Stimulated activated CD4-positive, alpha-beta T cell treated with anti-CD3 and anti-CD28 coated beads, Interleukin-12 subunit alpha, Interleukin-12 subunit beta, amount 100 ng/mL, for 4 hours (primary cell): ENCODE measurements around the gene MMP24.

Experiments used
- DNase-seq: peaks from one replicate; pipeline ENCODE4 v3.0.0-alpha.2; 2020

Gene MMP24

DNA sequence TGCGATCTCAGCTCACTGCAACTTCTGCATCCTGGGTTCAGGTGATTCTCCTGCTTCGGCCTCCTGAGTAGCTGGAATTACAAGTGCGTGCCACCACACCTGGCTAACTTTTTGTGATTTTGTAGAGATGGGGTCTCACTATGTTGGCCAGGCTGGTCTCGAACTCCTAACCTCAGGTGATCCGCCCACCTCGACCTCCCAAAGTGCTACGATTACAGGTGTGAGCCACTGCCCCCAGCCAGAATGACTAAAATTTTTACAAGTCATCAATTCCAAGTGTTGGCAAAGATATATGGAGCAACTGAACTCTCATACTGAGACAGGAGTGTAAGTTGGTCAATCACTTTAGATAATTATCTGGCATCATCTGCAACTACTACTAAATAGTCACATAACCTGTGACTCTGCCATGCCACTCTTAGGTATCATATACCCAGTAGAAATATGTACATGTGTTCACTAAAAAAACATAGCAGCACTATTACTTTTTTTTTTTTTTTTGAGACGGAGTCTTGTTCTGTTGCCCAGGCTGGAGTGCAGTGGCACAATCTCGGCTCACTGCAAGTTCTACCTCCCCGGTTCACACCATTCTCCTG, 55.1 kb downstream of the MMP24 start:
- no peak for DNase-seq

DNA sequence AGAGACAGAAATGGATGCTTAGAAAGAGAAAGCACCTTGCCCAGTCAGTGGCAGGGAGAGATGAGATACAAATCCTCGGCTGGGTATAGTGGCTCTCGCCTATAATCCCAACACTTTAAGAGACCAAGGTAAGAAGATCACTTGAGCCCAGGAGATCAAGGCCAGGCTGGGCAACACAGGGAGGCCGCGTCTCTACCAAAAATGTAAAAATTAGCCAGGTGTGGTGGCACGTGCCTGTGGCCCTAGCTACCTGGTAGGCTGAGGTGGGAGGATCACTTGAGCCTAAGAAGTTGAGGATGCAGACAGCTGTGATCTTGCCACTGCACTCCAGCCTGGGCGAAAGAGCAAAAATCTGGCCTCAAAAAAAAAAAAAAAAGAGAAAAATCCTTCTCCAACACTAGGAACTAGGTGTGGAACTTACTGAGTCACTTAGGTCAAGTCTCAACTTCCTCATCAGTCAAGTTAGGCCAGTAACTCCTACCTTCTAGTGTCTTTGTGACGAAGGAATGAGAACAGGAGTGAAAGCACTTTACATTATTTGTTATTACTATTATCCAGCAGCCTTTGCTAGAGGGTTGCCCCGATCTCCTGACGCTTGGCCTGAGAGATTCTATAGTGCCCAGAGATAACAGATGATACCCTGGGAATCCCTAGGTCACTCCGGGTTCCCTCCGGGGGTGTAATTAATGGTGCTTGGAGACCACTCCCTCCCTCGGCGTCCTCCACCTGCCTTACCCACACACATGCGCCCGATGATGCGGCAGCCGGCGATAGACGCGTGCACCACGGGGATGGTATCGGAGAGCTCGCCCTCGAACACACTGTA, 57.2 kb downstream of the MMP24 start:
- DNase-seq: peak; percentile 24

DNA sequence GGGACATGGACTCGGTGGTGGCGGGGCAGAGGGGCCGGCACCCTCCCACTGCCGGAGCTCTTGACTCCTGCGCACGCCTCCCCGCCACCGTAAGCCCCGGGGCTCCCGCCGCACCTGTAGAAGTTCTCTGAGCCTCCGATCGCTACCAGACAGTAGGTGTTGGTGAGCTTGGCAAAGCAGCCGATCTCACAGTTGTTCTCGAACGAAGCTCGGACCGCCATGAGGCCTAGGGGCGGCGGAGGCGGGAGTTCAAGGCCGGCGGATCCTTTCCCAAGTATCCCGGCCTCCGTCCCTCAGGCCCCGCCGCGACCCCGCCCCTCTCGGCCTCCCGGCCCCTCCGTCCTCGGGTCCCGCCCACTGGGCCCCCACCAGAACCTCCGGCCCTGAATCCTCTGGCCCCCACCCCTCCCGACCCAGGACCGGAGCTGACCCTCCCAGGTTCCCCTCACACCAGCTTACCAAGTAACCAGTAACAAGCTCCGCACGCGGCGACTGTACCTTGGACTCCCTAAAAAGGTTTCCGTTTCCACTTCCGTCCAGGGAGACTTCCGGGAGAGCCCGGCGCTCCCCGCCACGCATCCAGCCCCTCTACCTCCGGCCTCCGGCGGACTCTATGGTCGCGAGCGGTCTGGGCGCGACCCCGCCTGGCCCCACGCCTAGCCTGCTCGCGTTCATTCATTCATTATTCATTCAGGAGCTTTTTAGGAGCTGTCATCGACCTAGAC, 57.9 kb downstream of the MMP24 start, which contains the start of gene EIF6:
Gene EIF6, minus strand, starts transcription at position 506 of the 725 bp plus-strand sequence. Its CDS starts 285 bp downstream, at position 221.
- peak; percentile 73 for DNase-seq

DNA sequence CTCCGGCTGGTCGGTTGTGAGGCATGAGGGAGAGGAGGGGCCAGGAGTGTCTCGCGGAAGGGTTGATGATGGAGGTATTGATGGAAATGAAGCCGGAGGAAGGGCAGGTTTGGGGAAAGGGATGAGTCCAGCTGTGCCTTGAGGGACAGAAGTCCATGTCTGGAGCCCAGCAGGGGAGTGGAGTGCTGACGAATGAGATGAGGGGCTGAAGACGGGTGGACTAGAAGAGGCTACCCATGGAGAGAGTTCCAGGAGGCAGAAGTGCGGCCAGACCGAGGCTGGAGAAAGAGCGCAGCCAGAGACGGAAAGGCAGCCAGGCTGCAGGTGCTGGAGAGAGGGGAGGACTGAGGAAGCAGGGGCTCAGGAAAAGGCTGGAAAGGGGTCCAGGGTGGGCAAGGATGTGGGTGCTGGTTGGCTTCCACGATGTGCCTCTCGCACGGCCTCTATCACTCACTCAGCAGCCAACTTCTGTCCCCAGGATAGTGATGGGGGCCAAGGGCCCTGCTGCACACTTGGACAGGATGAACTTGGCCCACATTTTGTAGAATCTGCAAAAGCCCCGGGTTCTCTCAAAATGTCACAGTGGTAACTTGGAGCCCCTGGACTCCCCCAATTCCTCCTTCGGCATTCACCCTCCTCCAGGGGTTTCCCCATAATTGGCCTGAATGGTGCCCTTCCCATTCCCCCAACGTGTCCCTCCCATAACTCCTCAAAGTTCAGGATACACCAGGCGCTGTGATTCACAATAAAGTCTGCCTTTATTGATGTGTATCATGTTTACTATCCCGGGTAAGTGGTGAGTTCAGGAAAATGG, 58.7 kb downstream of the MMP24 start:
- no peak for DNase-seq

DNA sequence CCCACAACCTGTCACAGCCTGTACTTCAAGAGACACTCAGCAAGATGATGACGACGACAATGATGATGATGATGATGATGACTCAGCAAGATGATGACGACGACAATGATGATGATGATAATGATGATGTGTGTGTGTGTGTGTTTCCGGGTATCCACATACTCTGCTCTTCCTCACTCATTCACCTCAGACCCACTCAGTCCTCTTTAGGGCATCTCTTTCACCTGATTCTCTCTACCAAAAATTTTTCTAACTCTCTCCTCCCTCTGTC, 59.3 kb downstream of the MMP24 start:
- no peak for DNase-seq

DNA sequence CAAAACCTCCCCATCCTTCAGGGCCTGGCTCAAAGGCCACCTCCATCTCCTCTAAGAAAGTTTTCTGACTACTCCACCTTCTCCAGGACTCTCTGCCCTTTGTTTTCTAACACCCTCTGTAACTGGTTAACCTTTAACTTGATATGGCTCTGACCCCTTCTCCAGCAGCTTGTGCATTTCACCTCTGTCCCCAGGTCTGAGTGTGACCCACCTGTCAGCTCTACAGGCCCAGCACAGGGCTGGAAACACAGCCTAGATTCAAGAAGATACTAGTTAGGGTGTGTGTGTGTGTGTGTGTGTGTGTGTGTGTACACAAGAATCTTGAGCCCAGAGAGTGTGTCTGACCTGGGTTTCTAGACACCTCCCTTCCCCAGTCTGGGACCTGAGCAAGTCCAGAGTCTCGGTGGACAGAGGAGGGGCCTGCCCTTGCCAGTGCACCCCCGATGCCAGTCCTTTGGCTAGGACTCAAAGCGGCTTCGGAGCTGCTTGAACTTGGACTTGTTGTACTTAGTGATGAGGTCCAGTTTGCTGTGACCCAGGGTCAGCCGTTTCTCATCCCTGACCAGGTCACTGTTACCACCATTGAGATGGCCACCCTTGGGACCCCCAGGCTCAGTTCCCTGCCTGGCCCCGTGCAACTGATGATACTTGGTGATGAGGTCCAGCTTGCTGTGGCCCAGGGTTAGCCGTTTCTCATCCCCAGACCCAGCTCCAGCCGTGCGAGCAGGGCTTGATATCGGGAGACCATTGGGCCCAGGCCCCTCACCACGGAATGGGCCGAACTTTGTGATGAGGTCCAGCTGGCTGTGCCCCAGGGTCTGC, 59.8 kb downstream of the MMP24 start:
- no peak for DNase-seq

DNA sequence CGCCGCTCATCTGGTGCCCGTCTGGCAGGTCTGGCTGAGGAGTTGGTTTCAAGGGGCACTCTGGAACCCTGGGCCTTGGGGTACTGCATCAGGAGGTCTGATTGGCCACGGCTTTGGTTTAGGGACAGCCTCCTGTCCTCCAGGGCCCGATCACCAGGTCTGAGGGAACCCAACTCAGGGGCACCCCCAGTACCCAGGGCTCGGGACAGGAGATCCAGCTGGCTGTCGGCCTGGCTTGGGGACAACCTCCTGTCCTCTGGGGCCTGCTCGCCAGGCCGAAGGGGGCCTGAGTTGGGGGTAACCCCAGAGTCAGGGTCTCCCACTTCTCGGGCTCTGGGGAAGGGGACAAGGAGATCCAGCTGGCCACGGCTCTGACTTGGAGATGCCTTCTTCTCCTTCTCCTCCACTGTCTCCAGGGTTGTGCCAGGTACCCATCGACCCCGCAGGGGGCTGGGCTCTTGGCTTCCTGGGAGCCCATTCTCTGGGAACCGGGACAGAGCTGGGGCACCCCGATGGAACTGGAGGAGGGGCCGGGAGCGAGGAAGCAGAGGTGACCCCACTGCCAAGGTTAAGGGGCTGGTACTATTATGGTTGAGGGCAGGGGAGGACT, 60.5 kb downstream of the MMP24 start:
- no peak for DNase-seq

DNA sequence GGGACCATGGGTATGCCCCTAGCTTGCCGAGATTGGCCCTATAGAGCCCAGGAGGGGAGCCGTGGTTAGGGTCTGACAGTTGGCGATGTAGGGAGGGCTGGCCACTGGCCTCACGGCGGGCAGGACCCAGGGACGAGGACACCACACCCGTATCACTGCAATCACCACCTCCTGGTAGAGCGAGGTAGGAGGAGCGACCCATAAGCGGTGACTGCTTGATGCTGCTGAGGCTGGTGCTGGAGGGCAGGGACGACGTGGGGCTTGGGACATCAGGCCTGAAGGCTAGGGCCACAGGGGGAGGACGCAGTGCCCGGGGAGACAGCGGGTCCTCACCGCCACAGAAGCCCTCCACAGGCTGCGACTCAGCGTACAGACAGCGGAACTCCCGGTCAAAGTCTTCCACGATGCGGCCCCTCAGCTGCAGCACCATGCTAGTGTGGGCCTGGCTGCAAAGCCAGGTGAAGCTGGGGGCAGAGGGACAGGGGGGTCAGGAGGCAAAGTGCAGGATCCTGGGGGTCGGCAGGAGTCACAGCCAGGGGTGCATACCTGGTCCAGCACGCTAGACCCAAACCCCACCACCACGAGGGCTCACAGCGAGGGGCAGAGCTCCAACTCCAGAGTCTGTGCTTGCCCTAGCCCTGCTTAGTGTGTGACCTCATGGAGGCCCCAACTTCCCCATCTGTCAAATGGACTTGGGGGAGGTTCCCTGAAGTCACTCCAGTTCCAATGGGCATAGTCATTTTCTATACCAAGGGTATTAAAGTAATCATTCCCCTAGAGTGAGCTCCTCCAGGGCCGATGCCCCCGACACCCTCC, 61.2 kb downstream of the MMP24 start:
- no peak for DNase-seq

DNA sequence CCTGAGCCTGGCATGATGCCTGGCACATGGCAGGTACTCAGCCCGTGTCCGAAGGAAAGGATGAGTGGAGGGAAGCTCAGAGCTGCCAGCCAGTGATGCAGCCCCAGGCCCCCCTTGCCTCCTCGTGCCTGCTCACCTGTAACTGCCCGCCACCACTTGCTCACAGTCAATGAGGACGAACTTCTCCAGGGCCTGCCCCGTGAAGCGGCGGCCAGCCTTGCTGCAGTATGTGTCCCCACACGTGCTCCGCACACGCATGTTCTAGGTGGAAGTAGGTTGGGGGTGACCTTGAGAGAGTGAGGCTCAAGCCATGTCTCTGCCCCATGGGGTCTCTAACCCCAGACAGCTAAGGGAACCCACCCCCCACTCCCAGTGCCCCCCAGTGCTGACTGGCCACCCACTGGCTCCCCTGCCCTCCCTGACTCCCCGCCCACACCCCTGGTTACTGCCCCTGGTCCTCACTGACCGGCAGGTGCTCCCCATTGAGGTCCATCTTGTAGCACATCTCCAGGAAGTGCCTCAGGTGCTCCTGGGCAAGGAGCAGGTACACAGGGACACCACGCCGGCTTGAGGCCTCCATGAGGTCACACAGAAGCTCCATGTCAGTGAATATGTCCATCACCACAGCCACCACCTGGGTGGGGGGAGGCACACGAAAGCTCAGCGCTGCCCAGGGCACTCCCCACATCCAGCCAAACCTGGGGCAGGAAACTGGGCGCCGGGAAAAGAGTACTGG, 62.0 kb downstream of the MMP24 start:
- DNase-seq: no peak

DNA sequence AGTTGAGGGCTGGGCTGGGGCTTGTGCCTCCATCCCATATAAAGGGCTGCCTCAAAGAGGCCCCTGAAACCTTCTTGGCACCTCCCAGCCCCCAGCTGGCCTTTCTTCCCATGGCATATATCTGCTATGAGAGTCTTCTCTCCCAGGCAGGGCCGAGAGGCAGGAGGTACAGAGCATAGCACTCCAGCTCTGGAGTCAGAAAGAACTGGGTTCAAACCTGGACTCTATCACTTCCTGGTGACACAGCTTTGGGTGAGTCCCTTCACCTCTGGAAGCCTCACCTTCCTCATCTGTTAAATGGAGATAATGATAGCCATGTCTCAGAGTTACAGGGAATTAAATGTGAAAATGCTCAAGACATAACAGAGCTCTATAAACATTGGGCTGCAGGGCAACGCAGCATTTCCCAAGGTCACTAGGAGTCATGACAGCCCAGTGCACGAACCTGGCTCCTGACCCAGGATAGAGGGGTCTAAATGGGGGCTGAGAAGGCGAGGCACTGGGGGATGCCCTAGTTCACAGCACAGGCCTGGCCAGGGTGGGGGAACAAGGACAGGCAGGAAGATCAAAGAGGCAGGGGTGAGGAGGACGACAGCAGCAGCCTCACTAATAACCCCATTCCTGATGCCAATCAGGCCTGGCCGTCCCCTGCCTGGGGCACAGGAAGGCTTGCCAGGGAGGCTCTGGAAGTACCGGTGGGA, 63.8 kb downstream of the MMP24 start:
- DNase-seq: no peak

DNA sequence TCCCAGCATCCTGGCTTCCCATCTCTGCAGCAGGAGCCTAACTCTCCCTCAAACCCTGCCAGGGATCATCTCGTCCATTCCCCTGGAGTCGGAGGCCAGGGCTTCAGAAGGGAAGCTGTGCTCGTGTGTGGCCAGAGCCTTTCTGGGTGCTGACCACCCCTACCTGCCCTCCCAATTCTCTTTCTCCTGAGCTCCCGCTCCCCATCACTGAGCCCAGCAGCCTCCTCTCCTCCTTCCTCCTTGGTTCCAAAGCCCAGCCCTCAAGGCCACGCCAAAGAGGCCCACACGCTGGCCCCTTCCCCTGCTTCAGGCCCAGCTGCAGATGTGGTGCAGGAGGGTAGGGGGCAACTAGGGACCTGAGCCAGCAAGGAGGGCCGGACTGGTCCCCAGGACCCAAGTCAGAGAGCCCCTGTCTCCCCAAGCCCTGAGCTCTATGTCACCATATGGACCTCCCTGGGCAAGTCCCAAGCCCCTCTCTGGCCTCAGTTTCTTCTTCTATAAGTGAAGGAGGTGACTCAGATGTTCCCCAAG, 64.5 kb downstream of the MMP24 start:
- no peak for DNase-seq

DNA sequence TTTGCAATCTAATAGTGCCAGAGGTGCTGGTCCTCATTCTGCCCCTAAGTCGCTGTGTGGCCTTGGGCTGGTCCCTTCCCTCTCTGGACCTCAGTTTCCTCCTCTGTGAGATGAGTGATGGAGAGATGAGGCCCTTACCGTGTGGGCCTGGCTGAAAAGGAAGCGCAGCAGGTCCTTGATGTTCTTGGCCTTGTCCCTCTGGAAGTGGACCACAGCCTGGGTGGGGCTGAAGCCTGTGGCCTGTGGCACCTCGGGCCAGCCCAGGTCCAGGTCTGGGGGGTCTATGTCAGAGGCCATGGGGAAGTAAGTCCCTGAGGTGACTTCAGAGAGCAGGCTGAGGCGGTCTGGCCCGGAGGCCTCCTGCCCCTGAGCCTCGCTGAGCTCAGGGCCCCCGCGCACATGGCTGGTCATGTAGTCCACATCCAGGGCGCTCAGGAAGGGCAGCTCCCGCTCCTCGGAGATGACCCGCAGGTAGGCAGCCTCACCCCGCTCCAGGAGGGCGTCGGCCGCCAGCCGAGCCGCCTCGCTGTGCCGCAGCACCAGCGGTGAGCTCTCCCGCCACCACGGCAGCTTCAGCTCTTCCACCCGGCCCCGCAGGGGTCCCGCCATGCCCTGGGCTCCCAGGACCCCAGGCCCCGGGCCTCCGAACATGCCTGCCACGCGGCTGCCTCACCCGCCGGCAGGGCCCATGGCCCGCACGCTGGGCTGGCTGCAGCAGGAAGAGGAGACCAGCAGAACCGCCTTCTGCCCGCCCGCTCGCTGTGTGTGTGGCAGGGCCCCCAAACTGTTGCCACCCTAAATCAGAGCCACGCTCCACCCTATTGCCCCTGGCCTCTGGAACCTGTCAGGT, 65.4 kb downstream of the MMP24 start, which contains the start of gene FAM83C:
Gene FAM83C, minus strand, starts transcription at position 772 of the 850 bp plus-strand sequence. Its CDS starts 121 bp downstream, at position 651.
- DNase-seq: no peak

DNA sequence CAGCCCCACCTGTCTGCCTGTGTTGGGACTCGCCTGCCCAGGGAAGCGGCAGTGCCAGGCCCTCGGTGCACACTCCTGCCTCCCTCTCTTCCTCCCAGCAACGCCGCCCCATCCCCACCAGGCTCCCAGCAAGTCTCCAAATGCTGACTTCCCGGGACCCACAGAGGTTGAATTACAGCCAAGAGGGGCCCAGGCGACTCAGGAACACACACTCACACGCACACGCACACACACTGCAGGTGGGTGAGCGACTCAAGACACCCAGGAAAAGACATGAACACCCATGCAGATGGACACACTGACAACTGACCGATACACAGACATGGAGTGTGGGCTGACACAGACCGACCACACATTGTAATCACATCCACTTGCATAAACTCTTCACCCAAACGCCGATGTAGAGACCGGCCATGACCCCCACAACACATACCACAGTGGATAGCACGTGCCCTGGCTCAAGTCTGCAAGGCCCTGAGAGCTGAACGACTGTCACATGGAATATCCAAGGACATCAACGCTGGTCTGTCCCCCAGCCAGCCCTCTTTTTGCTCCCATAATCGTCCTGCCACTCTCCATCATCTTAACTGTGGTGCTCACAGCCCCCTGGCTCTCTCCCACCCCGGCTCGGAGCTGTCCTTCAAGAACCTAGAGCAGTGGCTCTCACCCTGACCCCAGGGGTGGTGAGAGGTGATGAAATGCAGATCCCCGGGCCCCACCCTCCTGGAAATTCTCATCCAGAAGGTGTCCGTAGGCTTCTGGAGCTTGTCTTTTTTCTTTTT, 66.2 kb downstream of the MMP24 start:
- no peak for DNase-seq

DNA sequence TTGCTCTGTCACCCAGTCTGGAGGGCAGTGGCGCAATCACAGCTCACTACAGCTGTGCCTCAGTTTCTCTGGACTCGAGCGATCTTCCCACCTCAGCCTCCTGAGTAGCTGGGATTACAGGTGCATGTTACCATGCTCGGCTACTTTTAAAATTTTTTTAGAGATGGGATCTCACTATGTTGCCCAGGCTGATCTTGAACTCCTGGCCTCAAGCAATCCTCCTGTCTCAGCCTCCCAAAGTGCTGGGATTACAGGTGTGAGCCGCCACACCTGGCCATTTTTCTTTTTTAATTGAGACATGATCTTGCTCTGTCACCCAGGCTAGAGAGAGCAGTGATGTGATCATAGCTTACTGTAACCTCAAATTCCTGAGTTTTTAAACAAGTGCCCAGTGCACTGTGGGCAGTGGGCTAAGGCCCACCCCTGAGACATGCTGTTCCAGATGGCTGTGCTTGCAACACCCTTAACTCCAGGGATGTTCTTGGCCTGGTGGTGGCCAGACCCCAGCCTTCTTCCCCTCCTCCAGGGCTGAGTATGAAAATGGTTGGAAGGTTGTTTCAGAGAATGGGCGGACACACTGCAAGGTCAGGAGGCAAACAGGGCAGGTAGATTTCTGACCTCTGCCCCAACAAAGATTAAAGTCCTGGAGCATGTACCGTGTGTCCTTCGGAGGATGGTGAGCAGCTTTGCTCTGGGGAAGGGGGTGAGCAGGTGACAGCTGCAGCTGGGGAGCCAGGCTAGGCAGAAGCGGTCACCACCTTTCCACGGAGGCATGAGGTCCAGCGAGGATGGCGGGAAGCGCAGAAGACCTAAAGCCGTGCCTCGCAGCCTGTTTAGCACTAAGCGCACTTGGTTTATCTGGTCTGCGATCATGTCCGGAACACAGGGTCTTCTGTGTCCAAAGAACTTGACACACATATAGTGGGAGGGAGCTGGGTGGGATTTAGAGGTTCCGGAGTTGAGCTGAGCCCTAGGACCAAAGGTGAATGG, 67.1 kb downstream of the MMP24 start:
- DNase-seq: no peak

DNA sequence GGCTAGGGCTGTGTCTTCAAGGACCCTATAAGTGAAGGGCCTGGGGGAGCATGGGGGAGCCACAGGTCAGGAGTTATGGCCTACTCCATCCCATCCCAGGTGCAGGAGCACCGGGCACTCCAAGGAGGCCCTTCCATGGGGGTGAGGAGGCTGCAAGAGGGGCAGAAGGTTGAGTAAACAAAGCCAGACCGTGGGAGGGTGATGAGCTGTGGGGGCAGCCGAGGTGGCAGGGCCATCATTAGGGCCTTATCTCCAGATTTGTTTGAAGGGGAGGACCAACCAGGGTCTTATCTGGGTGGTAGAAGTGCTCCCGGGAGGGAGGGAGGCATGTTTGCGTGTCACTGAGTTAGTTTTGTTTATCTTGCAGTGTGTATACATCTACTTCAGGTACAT, 67.8 kb downstream of the MMP24 start:
- DNase-seq: no peak

DNA sequence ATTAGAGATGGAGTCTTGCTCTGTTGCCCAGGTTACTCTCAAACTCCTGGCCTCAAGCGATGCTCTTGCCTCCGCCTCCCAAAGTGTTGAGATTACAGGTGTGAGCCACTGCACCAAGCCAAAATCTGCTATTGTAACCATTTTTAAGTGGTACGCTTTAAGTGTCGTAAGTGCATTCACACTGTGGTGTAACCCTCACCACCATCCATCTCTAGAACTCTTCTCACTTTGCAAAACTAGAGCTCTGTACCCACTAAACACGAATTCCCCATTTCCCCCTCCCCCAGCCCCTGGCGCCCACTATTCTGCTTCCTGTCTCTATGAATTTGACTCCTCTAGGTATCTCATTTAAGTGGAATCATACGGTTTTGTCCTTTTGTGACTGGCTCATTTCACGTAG, 68.6 kb downstream of the MMP24 start:
- DNase-seq: no peak
